ENCODE measurements around the gene TESK1.

GRCh38 chr9:35650341-35651158, 45.5 kb downstream of the TESK1 start, which contains the start of gene SIT1:
- TF ChIP-seq, protein P1, sequence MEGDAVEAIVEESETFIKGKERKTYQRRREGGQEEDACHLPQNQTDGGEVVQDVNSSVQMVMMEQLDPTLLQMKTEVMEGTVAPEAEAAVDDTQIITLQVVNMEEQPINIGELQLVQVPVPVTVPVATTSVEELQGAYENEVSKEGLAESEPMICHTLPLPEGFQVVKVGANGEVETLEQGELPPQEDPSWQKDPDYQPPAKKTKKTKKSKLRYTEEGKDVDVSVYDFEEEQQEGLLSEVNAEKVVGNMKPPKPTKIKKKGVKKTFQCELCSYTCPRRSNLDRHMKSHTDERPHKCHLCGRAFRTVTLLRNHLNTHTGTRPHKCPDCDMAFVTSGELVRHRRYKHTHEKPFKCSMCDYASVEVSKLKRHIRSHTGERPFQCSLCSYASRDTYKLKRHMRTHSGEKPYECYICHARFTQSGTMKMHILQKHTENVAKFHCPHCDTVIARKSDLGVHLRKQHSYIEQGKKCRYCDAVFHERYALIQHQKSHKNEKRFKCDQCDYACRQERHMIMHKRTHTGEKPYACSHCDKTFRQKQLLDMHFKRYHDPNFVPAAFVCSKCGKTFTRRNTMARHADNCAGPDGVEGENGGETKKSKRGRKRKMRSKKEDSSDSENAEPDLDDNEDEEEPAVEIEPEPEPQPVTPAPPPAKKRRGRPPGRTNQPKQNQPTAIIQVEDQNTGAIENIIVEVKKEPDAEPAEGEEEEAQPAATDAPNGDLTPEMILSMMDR (IDR thresholded peaks at IDR 0.05) = no peak
- no peak for TF ChIP-seq ZFX (IDR thresholded peaks at IDR 0.05; ENCODE audit: borderline replicate concordance)

Measured in 22Rv1 (cell line).